Measurements from ENCODE around the gene ZNF214. TPM values are rescaled to one million over a fixed set of nuclear protein-coding genes. Genes with fewer than 3 reads are reported as not detected.

The ZNF214 gene
- total RNA-seq, 1 experiment from 2014 or later, result 3.1 TPM

DNA sequence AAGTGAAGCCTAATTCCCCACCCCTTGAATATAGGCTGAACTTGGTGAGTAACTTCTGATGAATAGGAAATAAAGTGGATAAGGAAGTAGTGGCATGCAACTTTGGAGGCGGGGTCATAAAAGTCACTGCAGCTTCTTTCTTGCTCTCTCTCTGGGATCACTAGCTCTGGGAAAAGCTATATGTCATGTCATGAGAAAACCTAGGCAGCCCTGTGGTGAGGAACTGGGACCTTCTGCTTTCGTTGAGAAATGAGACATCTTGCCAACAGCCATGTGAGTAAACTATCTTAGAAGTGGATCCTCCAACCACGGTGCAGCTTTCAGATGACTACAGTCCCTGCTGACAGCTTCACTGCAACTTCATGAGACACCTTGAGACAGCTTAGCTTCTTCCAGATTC lies 15.7 kb downstream of the ZNF214 start:
- BruUV-seq (replicated peaks), result no TSS peak
- TF ChIP-seq, protein P1, sequence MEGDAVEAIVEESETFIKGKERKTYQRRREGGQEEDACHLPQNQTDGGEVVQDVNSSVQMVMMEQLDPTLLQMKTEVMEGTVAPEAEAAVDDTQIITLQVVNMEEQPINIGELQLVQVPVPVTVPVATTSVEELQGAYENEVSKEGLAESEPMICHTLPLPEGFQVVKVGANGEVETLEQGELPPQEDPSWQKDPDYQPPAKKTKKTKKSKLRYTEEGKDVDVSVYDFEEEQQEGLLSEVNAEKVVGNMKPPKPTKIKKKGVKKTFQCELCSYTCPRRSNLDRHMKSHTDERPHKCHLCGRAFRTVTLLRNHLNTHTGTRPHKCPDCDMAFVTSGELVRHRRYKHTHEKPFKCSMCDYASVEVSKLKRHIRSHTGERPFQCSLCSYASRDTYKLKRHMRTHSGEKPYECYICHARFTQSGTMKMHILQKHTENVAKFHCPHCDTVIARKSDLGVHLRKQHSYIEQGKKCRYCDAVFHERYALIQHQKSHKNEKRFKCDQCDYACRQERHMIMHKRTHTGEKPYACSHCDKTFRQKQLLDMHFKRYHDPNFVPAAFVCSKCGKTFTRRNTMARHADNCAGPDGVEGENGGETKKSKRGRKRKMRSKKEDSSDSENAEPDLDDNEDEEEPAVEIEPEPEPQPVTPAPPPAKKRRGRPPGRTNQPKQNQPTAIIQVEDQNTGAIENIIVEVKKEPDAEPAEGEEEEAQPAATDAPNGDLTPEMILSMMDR (IDR thresholded peaks at IDR 0.05; ENCODE audit: unreplicated experiment), result no peak
- no peaks in the 10 kb centered on the region for H3K9me3 Mint-ChIP-seq (ENCODE audit: unreplicated experiment)
- intact Hi-C loops (cut with micrococcal nuclease), result no loop called here
- H3K4me3 Mint-ChIP-seq (ENCODE audit: unreplicated experiment), result no peak overlapping the region
- H3K27me3 Mint-ChIP-seq (ENCODE audit: insufficient read depth, unreplicated experiment), result no peaks in the 10 kb centered on the region
- no peaks in the 10 kb centered on the region for H3K36me3 Mint-ChIP-seq (ENCODE audit: insufficient read depth, unreplicated experiment)
- DNase-seq (ENCODE audit: unreplicated experiment), result peak; percentile 16
- ChIA-PET POLR2A (no interaction called here), CTCF (interaction anchor here (0.7 to 0.8 kb wide), 2 partner anchors 15 to 193 kb away, joined by 3 to 4 read pairs; partner anchors contain the start of gene ZNF214)
- no peak overlapping the region for H3K27ac Mint-ChIP-seq (ENCODE audit: low read depth, unreplicated experiment)
- peaks cover 6% of the 10 kb centered on the region for H3K4me1 Mint-ChIP-seq (ENCODE audit: insufficient read depth, unreplicated experiment)

DNA sequence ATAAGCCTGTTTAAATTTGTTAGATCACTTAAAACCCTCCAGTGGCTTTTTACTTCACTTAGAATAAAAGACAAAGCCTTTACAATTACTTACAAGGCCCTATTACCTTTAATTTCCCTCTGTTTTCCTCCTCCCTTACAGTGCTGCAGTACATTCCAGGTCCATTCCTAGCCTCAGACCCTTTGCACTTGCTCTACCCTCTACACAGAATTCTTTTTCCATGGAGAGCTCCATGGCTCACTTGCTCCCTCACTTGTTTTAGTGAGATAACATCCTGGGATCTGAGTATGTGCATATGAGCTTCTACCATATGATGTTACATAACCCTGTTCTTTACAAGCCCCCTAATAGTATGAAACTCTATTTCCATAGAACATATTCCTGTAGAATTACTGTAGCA lies 24.4 kb downstream of the ZNF214 start:
- no peak for DNase-seq (ENCODE audit: unreplicated experiment)
- Mint-ChIP-seq H3K36me3 (ENCODE audit: insufficient read depth, unreplicated experiment) (no peaks in the 10 kb centered on the region), H3K27ac (ENCODE audit: low read depth, unreplicated experiment) (no peak overlapping the region), H3K9me3 (ENCODE audit: unreplicated experiment) (no peaks in the 10 kb centered on the region), H3K4me3 (ENCODE audit: unreplicated experiment) (no peak overlapping the region), H3K27me3 (ENCODE audit: insufficient read depth, unreplicated experiment) (no peaks in the 10 kb centered on the region), H3K4me1 (ENCODE audit: insufficient read depth, unreplicated experiment) (peaks cover 10% of the 10 kb centered on the region)
- intact Hi-C loops (cut with micrococcal nuclease), result no loop called here
- ChIA-PET CTCF (no interaction called here), POLR2A (no interaction called here)
- TF ChIP-seq, protein P1 (IDR thresholded peaks at IDR 0.05; ENCODE audit: unreplicated experiment), result no peak
- BruUV-seq (replicated peaks), result no TSS peak

DNA sequence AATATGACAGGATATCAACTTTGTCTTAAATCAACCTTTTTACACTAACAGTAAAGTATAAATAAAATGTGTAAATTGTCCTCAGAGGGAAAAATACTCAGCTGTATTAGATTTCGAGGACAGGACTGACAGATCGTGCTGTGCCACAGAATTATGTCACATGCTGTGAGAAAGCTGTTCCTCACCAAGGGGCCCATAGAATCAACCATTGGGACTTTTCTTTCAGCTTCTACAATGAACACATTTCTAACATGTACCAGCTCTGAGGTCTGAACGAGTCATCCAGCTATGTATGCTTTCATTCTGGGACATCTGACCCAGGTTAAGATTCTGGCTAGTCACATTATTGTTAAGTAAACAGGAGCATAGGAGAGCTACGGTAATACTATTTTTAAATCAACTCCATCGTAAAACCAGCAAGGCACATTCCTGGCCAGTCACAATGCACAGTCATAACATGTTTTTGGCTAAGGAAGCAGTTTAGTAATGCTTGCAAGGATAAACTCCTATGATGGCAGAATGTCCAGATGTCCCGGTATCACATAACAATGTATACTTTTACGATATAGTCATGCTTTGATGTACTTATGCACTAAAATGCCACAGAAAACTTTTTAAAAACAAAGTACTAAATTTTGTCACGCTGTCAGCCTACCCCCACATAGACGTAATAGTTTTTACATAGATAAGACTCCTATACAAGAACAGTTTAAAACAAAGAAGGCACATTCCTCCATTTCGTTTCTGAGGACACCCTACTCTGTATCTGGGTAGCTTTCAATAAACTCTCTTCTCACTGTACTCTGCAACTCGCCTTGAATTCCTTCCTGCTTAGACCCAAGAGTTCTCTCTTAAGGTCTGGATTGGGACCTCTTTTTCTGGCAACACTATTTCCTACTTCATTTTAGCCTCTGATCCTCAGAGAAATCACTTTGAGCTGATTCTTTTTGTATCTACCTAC lies 27.4 kb downstream of the ZNF214 start:
- POLR2A ChIA-PET, result interaction anchor here (1.0 to 1.3 kb wide), 3 partner anchors 10 to 66 kb away, joined by 4 to 6 read pairs (median 5); partner anchors contain the start of gene ZNF215
- DNase-seq (ENCODE audit: unreplicated experiment), result peak; percentile 44
- no peaks in the 10 kb centered on the region for H3K9me3 Mint-ChIP-seq (ENCODE audit: unreplicated experiment)
- TF ChIP-seq, protein P1 (IDR thresholded peaks at IDR 0.05; ENCODE audit: unreplicated experiment), result no peak
- no peaks in the 10 kb centered on the region for H3K36me3 Mint-ChIP-seq (ENCODE audit: insufficient read depth, unreplicated experiment)
- CTCF ChIA-PET, result interaction anchor here (0.6 to 1.8 kb wide), 5 partner anchors 18 to 255 kb away, joined by 3 to 8 read pairs (median 4); no protein-coding TSS in a partner anchor
- intact Hi-C loops (cut with micrococcal nuclease), result no loop called here
- no TSS peak for BruUV-seq (replicated peaks)
- no peaks in the 10 kb centered on the region for H3K27me3 Mint-ChIP-seq (ENCODE audit: insufficient read depth, unreplicated experiment)
- peaks cover 10% of the 10 kb centered on the region for H3K4me1 Mint-ChIP-seq (ENCODE audit: insufficient read depth, unreplicated experiment)
- peak overlapping the region; percentile 29 for H3K27ac Mint-ChIP-seq (ENCODE audit: low read depth, unreplicated experiment)
- peak overlapping the region; percentile 11 for H3K4me3 Mint-ChIP-seq (ENCODE audit: unreplicated experiment)

DNA sequence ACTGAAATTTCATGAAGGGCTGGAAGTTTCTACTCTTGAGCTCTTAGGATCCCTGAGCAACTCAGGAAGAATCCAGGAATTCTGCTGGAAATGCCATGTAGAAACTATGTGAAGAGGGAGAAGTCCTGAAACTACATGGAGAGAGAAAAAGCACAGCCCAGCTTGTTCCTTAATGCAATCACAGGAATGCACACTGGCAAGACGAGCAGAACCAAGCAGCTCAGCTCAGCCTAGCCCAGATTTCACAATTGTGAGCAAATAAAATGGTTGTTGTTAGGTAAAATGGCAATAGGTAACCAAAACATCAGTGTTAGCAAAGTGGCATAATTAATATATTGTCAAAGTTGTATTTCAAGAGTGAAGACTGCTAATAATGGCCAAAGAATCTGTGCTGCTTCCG lies 28.1 kb downstream of the ZNF214 start:
- Mint-ChIP-seq H3K27ac (ENCODE audit: low read depth, unreplicated experiment) (peak overlapping the region; percentile 29), H3K27me3 (ENCODE audit: insufficient read depth, unreplicated experiment) (no peaks in the 10 kb centered on the region), H3K4me1 (ENCODE audit: insufficient read depth, unreplicated experiment) (peaks cover 10% of the 10 kb centered on the region), H3K9me3 (ENCODE audit: unreplicated experiment) (no peaks in the 10 kb centered on the region), H3K36me3 (ENCODE audit: insufficient read depth, unreplicated experiment) (no peaks in the 10 kb centered on the region), H3K4me3 (ENCODE audit: unreplicated experiment) (no peak overlapping the region)
- BruUV-seq (replicated peaks), result no TSS peak
- ChIA-PET POLR2A (interaction anchor here (1.0 to 1.3 kb wide), 3 partner anchors 11 to 66 kb away, joined by 4 to 6 read pairs (median 5); partner anchors contain the start of gene ZNF215), CTCF (interaction anchor here (0.6 to 1.8 kb wide), 5 partner anchors 21 to 255 kb away, joined by 3 to 8 read pairs (median 4); no protein-coding TSS in a partner anchor)
- intact Hi-C loops (cut with micrococcal nuclease), result no loop called here
- DNase-seq (ENCODE audit: unreplicated experiment), result no peak
- TF ChIP-seq, protein P1 (IDR thresholded peaks at IDR 0.05; ENCODE audit: unreplicated experiment), result no peak

Measured in MCF 10A (cell line).